ENCODE results near the gene ICE1. TPM values are rescaled to one million over a fixed set of nuclear protein-coding genes. Genes with fewer than 3 reads are reported as not detected.

The ICE1 gene
- total RNA-seq, 1 experiment from 2014 or later = 30.6 TPM

DNA sequence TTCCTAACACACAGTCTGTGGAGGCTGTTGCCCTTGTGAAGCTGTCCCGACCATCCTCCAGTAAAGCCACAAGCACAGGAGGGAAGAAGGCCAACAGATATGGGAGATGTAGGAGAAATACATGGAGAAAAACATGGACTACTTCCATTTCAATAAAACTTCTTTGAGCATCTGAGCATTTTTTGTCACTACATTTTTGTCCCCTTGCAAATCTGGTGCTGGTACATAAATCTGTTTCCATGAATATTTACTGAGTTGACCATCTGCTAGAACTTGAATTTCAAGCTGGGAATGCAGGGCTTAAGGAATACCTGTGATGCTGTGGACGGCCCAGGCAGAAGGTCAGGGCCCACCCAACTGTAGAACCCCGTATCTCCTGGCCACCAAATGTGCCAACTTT is 43.9 kb upstream of the ICE1 start:
- Histone ChIP-seq H3K4me1 (no peaks in the 10 kb centered on the region), H3K4me3 (ENCODE audit: low read depth, low read length) (no peak overlapping the region), H3K27me3 (replicated peaks; ENCODE audit: control insufficient read depth, insufficient read depth, low read length) (no peaks in the 10 kb centered on the region), H3K9me3 (0 out of 2 replicates have a peak, but pooled peaks cover 3% of the 10 kb centered on the region), H3K36me3 (ENCODE audit: control insufficient read depth, insufficient read depth, low read length) (no peaks in the 10 kb centered on the region)
- Mint-ChIP-seq H3K4me1 (ENCODE audit: low read depth, unreplicated experiment) (no peaks in the 10 kb centered on the region), H3K4me3 (ENCODE audit: unreplicated experiment) (no peak overlapping the region), H3K9me3 (ENCODE audit: unreplicated experiment) (peaks cover 38% of the 10 kb centered on the region), H3K27ac (ENCODE audit: unreplicated experiment) (no peak overlapping the region), H3K36me3 (ENCODE audit: insufficient read depth, unreplicated experiment) (no peaks in the 10 kb centered on the region), H3K27me3 (ENCODE audit: insufficient read depth, unreplicated experiment) (no peaks in the 10 kb centered on the region)
- ChIA-PET POLR2A (no interaction called here), CTCF (no interaction called here)
- intact Hi-C loops (cut with micrococcal nuclease; ENCODE audit: unreplicated experiment) = no loop called here
- no peak for TF ChIP-seq CTCF (IDR thresholded peaks at IDR 0.05; ENCODE audit: insufficient read depth in 1 of 2, low read depth in 1 of 2, low read length in 1 of 2, severe bottlenecking in 1 of 2, unreplicated experiment in 1 of 2)
- no peak for DNase-seq
- BruUV-seq (replicated peaks) = no TSS peak

GRCh38 chr5:5380298-5380697 is 42.2 kb upstream of the ICE1 start:
- no peak overlapping the region for H3K27ac Mint-ChIP-seq (ENCODE audit: unreplicated experiment)
- Histone ChIP-seq H3K4me3 (ENCODE audit: low read depth, low read length) (no peak overlapping the region), H3K4me1 (no peaks in the 10 kb centered on the region), H3K9me3 (0 out of 2 replicates have a peak, but pooled peaks cover 3% of the 10 kb centered on the region), H3K27me3 (replicated peaks; ENCODE audit: control insufficient read depth, insufficient read depth, low read length) (no peaks in the 10 kb centered on the region), H3K36me3 (ENCODE audit: control insufficient read depth, insufficient read depth, low read length) (no peaks in the 10 kb centered on the region)
- BruUV-seq (replicated peaks) = no TSS peak
- H3K36me3 Mint-ChIP-seq (ENCODE audit: insufficient read depth, unreplicated experiment) = no peaks in the 10 kb centered on the region
- H3K4me3 Mint-ChIP-seq (ENCODE audit: unreplicated experiment) = no peak overlapping the region
- H3K9me3 Mint-ChIP-seq (ENCODE audit: unreplicated experiment) = peaks cover 26% of the 10 kb centered on the region
- POLR2A ChIA-PET = no interaction called here
- DNase-seq = no peak
- intact Hi-C loops (cut with micrococcal nuclease; ENCODE audit: unreplicated experiment) = no loop called here
- CTCF ChIA-PET = no interaction called here
- no peaks in the 10 kb centered on the region for H3K4me1 Mint-ChIP-seq (ENCODE audit: low read depth, unreplicated experiment)
- no peak for TF ChIP-seq CTCF (IDR thresholded peaks at IDR 0.05; ENCODE audit: insufficient read depth in 1 of 2, low read depth in 1 of 2, low read length in 1 of 2, severe bottlenecking in 1 of 2, unreplicated experiment in 1 of 2)
- H3K27me3 Mint-ChIP-seq (ENCODE audit: insufficient read depth, unreplicated experiment) = no peaks in the 10 kb centered on the region

DNA sequence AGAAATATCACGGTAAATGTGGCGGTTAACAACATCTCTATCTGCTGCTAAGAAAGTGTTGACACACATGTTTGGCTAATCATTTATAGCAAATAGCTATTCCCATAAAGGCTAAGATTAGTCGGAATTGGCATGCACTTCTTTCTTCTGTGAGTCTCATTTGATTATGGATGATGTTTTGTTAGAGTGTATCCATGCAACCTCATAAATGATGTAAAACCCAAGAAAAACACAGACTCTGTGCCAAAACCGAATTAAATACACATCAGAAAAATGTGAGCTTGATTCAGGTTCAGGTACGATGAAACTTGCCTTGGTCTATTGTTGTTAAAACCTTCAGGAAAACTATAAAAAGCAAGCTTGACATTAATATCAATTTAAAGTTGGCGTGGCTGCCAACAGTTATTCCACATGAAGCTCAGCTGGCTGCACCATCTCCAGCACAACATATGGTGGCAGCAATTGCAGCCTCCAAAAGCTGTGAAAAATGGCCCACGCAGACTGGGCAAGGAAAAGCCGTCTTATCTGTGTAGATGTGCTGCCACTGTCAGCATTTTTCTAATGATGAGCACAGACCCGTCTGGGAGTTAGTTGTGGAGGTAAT is 41.1 kb upstream of the ICE1 start:
- H3K27me3 ChIP-seq (replicated peaks; ENCODE audit: control insufficient read depth, insufficient read depth, low read length) = no peaks in the 10 kb centered on the region
- ChIA-PET POLR2A (no interaction called here), CTCF (no interaction called here)
- Mint-ChIP-seq H3K36me3 (ENCODE audit: insufficient read depth, unreplicated experiment) (no peaks in the 10 kb centered on the region), H3K4me3 (ENCODE audit: unreplicated experiment) (no peak overlapping the region), H3K4me1 (ENCODE audit: low read depth, unreplicated experiment) (no peaks in the 10 kb centered on the region), H3K9me3 (ENCODE audit: unreplicated experiment) (peaks cover 15% of the 10 kb centered on the region), H3K27me3 (ENCODE audit: insufficient read depth, unreplicated experiment) (no peaks in the 10 kb centered on the region), H3K27ac (ENCODE audit: unreplicated experiment) (no peak overlapping the region)
- intact Hi-C loops (cut with micrococcal nuclease; ENCODE audit: unreplicated experiment) = no loop called here
- H3K4me1 ChIP-seq = no peaks in the 10 kb centered on the region
- H3K9me3 ChIP-seq = 0 out of 2 replicates have a peak, but pooled peaks cover 3% of the 10 kb centered on the region
- H3K4me3 ChIP-seq (ENCODE audit: low read depth, low read length) = no peak overlapping the region
- no TSS peak for BruUV-seq (replicated peaks)
- TF ChIP-seq CTCF (IDR thresholded peaks at IDR 0.05; ENCODE audit: insufficient read depth in 1 of 2, low read depth in 1 of 2, low read length in 1 of 2, severe bottlenecking in 1 of 2, unreplicated experiment in 1 of 2) = no peak
- H3K36me3 ChIP-seq (ENCODE audit: control insufficient read depth, insufficient read depth, low read length) = no peaks in the 10 kb centered on the region
- no peak for DNase-seq
